Stimulated activated CD8-positive, alpha-beta memory T cell treated with anti-CD3 and anti-CD28 coated beads, Interleukin-4, amount 100 ng/mL, for 1 hour (primary cell): ENCODE data around the gene FAM210A.

ENCODE experiments used
- DNase-seq, 2 donors: peaks; one replicate each; pipeline ENCODE4 v3.0.0-alpha.2; 2020; ENCODE audit warnings: low read depth in 2 of 2, low spot score in 1 of 2

Gene FAM210A

DNA sequence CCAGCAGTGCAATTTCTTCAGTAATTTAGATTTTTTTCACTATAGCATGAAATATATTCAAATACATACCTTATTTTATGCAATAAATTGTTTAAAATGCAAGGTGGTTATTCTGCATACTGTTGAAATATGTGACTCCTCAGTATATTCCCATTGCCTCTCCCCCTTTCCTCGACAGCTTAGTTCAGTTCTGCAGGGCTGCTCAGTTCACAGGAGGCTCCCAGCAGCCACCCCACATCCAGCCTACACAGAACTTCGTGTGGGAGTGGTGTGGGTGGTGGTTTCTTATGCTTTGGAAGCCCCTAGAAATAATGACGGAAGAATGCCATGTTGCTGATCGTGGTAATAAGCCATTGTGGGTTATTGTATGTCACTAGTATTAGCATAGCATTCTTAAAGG is 79.7 kb downstream of the FAM210A start:
- no peak for DNase-seq

DNA sequence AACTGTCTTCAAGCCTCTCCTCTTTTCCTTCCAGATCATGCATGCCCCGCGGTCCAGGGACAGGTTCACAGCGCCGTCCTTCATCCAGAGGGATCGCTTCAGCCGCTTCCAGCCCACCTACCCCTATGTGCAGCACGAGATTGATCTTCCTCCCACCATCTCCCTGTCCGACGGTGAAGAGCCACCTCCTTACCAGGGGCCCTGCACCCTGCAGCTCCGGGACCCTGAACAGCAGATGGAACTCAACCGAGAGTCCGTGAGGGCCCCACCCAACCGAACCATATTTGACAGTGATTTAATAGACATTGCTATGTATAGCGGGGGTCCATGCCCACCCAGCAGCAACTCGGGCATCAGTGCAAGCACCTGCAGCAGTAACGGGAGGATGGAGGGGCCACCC is 81.3 kb downstream of the FAM210A start:
- DNase-seq, result no peak

DNA sequence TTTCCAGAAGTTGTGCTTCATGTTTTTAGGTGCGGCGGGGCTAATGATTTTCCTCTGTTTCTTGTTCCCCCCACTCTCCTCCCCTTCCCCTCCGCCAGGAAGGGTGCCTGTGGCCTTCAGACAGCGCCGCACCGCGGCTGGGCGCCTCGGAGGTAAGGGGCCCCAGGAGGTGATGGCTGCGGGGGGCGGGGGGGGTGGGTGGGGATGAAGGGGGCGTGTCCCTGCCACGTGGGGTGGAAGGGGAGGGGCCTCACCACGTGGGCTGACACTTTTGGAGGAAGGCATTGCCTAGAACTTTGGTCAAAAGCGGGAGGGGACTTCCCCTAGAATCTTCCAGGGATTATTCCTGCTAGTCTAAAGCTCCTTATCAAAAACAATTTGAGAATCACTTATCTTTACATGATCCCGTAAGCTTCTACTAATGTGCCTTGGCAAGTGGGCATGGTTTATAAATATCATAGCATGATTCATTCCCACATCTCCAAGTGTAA is 83.1 kb downstream of the FAM210A start:
- no peak for DNase-seq

- no peak for DNase-seq
Observed at GRCh38 chr18:13642440-13642827, 83.9 kb downstream of the FAM210A start.

- DNase-seq, result no peak
Observed at GRCh38 chr18:13641551-13642439, 84.6 kb downstream of the FAM210A start.

DNA sequence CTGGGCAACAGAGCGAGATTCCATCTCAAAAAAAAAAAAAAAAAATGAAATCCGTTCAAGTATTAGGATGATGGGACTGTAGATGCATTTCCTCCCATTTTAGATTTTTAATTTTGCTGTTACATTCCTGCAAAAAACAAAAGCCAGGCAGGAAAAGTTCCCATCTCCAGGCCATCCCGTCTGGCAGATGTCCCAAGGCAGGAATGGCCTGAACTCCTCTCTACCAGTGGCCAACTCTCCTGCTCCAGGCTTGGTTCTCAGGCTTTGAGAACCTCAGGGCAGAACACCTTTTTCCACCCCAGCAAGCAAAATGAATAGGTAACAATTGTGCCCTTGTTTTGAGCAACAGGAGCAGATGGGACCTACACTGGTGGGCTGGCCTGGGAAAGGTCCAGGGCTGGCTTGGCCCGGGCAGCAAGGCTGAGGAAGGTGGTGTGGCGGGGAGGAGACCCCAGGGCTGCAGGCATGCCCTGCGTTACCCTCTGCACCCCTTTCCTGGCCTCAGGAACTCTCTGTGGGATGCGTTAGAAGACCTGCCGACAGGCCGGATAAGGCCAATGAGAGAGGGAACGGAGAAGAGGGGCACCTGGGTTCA is 86.0 kb downstream of the FAM210A start:
- no peak for DNase-seq

DNA sequence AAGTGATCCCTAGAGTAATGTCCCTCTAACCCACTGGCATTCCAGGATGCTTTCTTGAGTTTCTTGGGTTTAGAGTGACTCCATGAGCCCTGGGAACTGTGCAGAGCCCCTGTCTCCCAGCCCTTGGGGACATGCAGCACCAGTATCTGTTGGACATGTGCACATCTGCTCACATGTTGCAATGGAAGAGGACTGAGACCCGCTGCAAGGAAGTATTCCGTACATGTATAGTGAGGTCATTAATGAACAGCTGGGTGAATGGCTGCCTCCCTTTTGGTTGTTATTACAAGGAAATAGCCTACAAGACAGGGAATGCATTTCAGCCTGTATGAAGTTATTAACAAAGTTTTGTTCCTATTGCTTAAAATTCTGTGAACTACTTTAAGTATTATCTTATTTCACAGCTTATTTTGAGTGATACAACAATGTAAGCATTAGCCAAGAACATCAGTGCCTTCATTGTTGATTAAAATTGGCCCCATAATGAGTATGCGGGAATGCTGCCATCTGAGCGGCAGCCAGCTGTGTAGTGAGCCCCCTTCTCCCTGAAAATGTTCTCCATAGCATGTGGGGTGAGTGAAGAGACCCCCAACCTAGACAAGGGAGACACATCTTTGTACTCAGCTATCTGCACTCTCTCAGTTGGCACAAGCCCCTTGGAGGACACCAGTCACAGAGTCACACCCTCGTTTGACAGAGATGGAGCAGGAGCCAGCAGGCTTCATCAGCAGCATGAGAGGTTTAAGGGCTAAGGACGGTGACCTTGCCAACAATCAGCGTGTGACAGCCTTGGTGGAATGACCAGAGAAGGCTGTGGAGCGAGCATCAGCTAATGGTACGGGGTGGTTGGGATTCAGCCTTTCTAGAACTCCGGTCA is 87.4 kb downstream of the FAM210A start:
- DNase-seq, result no peak

GRCh38 chr18:13635046-13635445 is 91.3 kb downstream of the FAM210A start:
- DNase-seq, result no peak

DNA sequence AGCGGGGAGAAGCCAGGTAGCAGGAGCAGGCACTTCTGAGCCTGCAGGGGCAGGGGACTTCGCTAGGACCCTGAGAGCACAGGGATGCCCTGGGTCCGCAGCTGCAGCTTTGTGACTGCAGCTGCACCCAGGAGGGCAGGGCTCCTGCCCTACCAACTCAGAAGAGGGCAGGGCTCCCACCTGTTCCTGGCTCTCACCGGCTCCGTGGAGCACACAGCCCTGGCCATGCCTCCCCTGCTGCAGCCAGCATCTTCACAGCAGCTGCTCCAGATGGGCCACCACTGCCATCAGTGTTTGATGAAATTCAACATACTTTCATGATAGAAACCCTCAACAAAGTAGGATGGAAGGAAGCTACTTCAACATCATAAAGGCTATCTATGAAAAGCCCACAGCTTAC is 92.7 kb downstream of the FAM210A start:
- DNase-seq, result no peak

- no peak for DNase-seq
Observed at GRCh38 chr18:13630716-13631268, 95.6 kb downstream of the FAM210A start.

GRCh38 chr18:13629841-13630715 is 96.3 kb downstream of the FAM210A start:
- DNase-seq, result no peak

DNA sequence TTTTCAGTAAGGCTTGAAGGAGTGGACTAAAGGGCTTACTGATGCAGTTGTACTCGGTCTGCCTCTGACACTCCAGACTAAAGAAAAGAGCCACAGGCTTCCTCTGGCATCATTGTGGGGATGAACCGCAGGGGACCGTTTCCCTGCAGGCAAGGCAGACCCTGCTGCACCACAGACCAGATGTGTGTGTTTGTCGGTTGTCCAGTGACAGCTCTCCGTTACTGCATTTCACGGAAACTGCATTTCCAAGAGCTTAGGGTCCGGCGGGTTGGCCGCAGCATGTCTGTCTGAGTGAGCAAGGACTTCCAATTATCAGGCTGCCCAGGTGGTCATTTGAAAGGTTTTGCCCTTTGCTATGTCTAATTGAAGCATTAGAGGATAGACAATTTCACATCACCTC is 98.1 kb downstream of the FAM210A start:
- no peak for DNase-seq

DNA sequence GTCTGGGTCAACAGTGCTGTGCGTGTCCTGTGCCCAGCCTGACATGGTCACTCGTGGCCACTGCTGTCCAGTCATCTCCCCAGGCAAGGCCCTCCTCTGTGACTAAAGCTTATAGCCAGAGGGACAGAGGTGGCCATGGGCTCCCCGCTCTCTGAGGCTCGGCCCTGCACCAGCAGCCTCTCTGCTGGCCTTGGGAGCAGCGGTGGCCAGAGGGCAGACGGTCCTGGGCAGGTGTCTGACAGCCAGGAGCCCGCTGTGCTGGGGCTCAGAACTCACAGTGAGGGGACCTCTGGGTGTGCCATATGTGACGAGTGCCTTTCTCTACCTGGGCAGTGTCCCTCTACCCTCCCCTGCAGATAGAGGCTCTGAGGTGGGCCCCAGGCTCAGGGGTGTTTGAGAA is 98.7 kb downstream of the FAM210A start:
- DNase-seq, result no peak

- DNase-seq, result no peak
Observed at GRCh38 chr18:13626544-13626908, 99.8 kb downstream of the FAM210A start.

- no peak for DNase-seq
Observed at GRCh38 chr18:13625843-13626543, 100.4 kb downstream of the FAM210A start.

DNA sequence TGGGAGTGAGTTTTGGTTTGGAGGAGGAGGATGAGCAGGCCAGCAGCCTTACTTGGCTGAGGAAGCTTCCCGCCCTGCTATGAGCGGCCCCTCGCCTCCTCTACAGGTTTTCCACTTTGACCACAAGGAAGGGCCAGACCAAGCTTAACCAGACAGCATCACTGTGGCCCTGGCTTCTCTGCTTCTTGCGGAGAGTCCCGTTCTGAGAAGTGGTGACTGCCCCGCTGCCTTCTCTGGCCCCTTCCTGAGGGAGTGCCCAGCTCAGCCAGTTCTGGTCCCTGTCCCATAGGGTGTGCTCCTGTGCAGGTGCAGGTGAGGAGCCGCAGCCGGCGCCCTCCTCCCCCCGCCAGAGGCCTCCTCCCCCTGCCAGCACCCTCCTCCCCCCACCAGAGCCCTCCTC is 101.0 kb downstream of the FAM210A start:
- DNase-seq, result no peak

GRCh38 chr18:13624563-13625237 is 101.7 kb downstream of the FAM210A start:
- no peak for DNase-seq

DNA sequence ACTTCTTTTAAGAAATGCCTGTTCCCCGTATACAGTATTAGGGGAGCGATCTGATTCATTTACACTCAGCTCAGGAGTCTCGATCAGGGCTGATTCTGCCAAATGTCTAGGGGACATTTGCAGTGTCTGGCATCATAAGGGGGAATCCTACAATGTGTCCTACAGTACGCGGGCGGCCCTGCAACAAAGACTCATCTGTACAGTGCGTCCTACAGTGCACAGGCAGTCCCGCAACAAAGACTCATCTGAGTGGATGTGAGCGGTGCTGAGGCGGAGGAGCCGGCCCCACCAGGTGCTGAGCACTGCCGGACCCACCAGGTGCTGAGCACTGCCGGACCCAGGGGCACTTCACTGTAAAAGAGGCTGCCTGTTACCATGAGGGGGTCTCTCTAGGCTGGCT is 102.5 kb downstream of the FAM210A start:
- DNase-seq, result no peak

GRCh38 chr18:13623348-13623747 is 103.0 kb downstream of the FAM210A start:
- no peak for DNase-seq
